Measurements from ENCODE around the gene TSPAN18.

TSPAN18 gene

GRCh38 chr11:44709966-44710365, 16.8 kb upstream of the TSPAN18 start:
- TF ChIP-seq CTCF (IDR thresholded peaks at IDR 0.05; ENCODE audit: borderline replicate concordance, insufficient read depth, low read depth, low read length): no peak
- no peak overlapping the region for H3K4me3 ChIP-seq (ENCODE audit: low read depth, low read length)

GRCh38 chr11:44711113-44711786, 15.5 kb upstream of the TSPAN18 start:
- no peak overlapping the region for H3K4me3 ChIP-seq (ENCODE audit: low read depth, low read length)
- TF ChIP-seq CTCF (IDR thresholded peaks at IDR 0.05; ENCODE audit: borderline replicate concordance, insufficient read depth, low read depth, low read length): no peak

DNA sequence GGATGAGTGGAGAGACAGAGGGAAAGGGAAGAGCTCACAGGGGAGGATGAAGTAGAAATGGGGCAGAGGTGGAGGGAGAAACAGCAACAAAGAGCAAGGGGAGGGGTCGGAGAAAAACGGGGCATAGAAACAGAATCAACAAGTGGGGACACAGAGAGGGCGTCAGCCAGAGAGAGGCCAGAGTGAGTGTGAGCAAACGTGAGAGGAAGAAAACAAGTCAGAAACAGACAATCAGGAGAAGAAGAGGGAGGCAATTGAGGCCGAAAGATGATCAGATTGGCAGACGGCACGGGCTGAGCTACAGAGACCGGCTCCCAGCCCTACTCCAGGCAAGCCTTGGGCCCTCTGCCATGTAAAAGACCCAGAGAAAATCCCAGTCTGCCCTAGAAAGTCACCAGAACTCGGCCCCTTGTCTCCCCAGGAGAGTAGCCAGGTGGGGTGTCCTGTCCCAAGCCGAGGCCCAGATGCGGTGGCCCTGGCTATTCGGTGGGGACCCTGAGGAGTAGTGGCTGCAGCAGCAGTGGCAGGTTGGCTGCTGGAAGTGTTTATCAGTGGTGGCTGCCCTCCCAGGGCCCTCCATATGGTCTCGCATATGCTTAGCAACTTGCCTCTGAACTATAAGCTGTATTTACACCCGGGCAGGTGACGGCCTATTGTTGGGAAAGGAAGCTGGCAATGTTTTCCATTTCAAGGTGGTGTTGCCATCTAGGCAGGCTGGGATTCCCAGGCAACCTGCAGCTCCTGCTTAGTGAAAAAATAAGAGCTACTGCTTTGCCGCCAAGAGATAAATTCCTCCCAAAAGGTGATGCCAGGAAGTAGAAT, 14.8 kb upstream of the TSPAN18 start:
- H3K4me3 ChIP-seq (ENCODE audit: low read depth, low read length): no peak overlapping the region
- TF ChIP-seq CTCF (IDR thresholded peaks at IDR 0.05; ENCODE audit: borderline replicate concordance, insufficient read depth, low read depth, low read length): no peak

GRCh38 chr11:44713022-44713421, 13.7 kb upstream of the TSPAN18 start:
- TF ChIP-seq CTCF (IDR thresholded peaks at IDR 0.05; ENCODE audit: borderline replicate concordance, insufficient read depth, low read depth, low read length): no peak

DNA sequence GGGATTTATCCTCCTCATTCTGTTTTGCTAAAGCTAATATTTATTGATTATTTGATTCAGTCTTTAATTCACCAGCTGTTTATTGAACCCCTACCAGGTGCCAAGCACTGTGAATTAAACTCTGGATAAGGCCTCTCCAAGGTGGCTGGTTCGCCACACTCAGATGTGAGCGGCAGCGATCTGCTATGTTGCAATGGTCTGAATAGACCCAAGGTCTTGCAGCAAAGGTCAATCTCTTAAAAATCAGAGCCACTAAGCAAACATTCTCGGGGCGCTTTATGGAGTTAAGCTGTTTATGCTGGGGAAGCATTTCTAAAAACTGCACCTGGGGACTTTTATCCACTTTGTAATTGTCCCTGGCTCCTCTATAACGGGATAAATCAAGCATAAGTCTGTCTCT, 10.5 kb upstream of the TSPAN18 start:
- no peak for TF ChIP-seq CTCF (IDR thresholded peaks at IDR 0.05; ENCODE audit: borderline replicate concordance, insufficient read depth, low read depth, low read length)
- H3K4me3 ChIP-seq (ENCODE audit: low read depth, low read length): no peak overlapping the region

More at GRCh38 chr11:44713022-44713421, 13.7 kb upstream of the TSPAN18 start:
- no peak overlapping the region for H3K4me3 ChIP-seq (ENCODE audit: low read depth, low read length)

DNA sequence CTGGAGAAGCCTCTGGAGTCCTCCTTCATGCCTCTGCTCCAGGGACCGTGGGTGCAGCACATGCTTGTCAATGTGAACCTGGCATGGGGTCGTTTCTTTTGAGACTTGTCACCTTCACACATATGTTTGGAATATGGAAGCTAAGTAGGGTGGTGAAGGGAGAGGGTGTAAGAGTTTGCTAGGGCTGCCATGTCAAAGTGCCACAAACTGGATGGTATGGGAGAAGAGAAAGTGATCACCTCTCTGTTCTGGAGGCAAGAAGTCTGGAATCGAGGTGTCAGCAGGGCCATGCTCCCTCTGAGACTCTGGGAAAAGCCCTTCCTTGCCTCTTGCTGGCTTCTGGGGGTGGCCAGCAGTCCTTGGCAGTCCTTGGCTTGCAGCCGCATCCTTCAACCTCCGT, 8.7 kb upstream of the TSPAN18 start:
- no peak overlapping the region for H3K4me3 ChIP-seq (ENCODE audit: low read depth, low read length)
- TF ChIP-seq CTCF (IDR thresholded peaks at IDR 0.05; ENCODE audit: borderline replicate concordance, insufficient read depth, low read depth, low read length): no peak
